Measurements from ENCODE around the gene COL25A1.
"Not testable (repeated sequence)": the region's sequence is repeated elsewhere in the genome, so short reads cannot be mapped to it uniquely, and the experiment has no call there.

Gene COL25A1

DNA sequence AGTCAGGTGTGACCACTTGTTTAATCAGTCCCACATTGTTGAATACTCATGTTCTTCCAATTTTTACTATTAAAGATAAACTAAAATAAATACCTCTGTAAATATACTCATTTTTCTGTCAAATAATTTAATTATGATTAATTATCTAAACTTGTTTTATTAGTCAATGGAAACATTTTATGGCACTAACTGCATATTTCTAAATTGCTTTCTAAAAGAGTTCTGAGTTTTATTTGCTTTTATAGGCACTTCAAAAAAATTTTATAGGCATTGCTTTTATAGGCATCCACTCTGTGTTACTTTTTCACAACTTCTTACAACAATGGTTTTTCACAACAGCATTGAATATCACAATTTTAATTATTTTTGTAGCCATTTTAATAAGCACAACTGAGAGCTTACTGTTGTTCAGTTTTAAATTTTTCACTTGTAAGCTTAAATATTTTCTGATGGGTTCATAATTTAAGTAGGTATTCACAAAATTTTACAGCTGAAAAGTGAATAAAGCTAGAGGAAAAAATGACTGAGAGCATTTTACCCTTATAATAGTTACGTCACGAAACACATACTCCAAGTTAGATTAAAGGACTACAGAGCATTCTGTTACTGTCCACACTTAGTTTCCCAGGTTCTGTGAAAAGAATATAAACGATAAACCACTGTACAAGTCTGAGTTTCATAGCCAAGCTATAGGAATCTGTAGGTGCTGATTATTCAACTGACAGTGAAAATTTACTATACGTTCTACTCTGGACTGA lies 398.8 kb downstream of the COL25A1 start:
- DNase-seq (ENCODE audit: low spot score) = no peak

GRCh38 chr4:108902769-108903168 lies 399.7 kb downstream of the COL25A1 start:
- no peak for DNase-seq (ENCODE audit: low spot score)

GRCh38 chr4:108901291-108901690 lies 401.2 kb downstream of the COL25A1 start:
- no peak for DNase-seq (ENCODE audit: low spot score)

DNA sequence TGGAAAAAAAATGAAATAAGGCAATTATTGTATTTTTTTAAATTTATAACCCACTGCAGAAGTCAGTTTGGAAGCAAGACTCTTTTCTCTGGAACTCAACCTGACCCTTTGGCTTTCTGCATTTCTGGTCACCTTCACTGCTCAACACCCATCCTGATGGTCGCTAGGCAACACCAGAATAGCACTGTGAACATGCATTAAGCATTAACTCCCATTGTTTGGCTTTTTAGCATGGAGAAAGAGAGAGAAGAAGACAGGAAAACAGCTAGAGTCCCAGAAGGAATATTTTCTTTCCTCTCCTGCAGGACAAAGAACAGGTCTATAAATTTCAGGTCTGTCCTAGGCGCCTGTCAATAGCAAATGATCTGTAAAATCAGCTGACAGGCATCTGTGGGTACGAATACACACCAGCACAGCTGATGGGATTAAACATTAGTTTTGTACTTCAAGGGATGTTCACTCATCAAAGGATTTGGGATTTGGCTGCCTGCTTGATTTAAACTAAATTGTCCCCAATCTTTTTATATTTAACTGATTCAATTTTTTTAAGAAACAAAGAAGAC lies 402.4 kb downstream of the COL25A1 start:
- no peak for DNase-seq (ENCODE audit: low spot score)

GRCh38 chr4:108893468-108893867 lies 409.0 kb downstream of the COL25A1 start:
- no peak for DNase-seq (ENCODE audit: low spot score)

GRCh38 chr4:108891896-108892590 lies 410.4 kb downstream of the COL25A1 start:
- DNase-seq (ENCODE audit: low spot score) = no peak

DNA sequence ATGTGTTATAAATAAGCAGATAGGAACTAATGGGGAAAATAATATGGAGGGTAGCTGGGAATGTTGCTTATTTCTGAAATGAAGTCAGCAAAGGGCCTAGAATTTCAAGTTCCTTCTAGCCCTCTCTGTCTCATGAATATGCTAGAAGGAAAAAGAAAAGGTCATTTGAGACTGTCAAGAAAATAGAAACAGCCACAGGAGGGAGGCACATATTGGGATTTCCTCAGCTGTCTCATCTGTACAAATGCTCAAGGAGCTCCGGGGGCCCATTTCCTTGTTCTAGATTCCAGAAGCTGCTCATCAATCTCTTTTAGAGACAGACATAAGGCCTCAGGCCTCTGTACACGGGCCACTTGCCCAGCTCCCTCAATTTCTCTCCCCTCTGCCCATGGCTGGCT lies 412.0 kb downstream of the COL25A1 start:
- no peak for DNase-seq (ENCODE audit: low spot score)

GRCh38 chr4:108889696-108890483 lies 412.6 kb downstream of the COL25A1 start:
- no peak for DNase-seq (ENCODE audit: low spot score)

DNA sequence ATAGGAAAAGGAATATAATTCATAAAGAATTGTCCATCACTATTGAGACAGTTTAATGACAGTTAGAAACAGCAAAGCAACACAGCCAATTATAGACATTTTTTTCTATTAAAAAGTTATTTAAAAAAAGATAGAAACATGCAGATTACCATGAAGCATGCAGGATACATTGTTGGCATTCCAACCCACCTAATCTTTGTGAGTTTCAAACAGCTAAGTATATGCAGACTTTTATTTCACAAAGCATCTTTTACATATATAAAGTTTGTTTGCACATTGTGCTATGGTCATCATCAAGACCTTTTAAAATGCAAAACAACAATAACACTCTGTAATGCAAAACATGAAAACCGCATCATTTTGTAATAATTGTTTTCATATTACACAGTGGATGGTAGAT lies 413.7 kb downstream of the COL25A1 start:
- DNase-seq (ENCODE audit: low spot score) = no peak

DNA sequence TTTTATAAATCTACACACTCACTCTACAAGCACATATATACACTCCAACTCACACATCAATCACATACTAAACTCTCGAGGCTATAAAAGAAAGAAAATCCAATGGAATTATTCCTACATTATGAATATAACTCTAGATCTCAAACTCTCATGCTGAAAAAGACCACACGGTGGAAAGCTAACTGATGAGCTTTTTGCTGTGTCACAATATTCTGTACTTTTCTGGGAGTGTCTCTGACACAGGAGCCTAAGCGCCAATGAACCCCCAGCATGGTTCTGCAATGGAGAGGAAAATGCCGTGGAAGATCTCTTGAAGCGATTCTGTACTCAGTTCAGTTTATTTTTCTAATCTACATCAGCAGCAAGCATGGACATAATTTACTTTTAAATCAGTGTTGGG lies 415.4 kb downstream of the COL25A1 start:
- no peak for DNase-seq (ENCODE audit: low spot score)

DNA sequence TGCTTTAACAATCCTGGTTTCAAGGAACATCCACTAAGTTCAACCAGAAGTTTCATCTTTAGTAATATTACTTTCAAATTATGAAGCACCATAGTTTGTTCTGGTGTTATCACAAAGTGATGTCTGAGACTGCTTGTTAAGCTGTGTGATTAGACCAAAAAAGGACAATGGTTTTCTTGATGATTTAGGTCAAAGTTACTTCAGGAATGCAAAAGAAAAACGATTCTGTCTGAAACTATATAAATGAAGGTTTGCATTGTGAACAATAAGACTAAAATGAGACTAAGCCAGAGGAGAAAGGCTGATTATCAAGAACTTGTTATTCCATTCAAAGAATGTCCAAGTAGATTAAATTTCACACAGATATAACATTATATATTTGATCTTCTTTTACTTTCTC lies 417.2 kb downstream of the COL25A1 start:
- no peak for DNase-seq (ENCODE audit: low spot score)

DNA sequence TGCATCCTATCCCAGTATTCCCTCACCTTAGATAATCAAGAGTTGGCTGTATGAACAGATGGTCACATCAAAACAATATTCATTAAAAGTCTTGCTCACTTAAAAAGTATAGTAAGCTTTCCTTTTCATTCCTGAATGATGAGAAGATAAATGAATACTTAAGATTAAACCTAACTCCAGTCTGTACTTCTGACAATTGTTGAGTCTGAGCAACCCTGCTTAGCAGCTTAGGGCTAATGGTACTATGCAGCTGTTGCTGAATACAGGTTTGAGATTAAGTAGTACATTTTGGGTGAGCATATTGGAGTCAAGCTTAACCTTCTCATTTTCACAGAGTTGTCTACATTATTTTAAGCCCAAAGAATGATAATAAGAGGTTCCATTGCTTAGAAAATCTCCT lies 417.9 kb downstream of the COL25A1 start:
- no peak for DNase-seq (ENCODE audit: low spot score)

DNA sequence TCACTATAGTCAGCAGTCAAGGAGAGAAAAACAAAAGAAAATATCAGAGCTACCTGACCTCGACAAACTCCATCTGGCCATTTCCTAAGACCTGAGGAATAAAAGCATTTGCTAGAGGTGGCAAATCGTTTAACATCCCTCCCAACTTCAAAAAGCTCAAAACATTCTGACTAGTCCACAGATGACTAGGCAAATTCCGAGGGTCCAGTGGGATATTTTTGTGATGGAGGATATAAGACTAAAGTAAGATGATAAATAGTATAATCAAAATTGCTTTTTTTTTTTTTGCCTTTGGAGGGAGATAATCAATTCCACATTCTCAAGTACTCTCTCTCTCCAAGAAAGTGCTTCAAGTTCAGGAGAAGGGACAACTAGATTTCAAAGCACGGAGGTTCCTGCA lies 420.5 kb downstream of the COL25A1 start:
- DNase-seq (ENCODE audit: low spot score) = no peak

DNA sequence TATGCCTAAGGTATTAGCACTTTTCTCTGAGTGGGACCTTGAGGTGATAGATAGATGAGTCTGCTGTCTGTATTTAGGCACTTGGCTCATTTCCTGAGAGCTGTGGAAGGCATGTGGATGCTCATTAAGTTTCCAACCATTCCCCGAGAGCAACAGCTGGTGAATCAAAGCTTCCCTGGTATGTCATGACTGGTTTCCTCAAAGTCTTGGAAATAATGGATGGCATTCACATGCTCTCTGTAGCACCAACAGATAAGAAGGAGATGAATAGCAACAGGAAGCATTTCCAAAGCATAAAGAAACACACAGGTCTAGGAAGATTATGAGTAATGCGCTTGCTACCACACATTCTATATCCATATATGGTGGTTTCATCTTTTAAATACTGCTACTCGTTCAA lies 421.3 kb downstream of the COL25A1 start:
- no peak for DNase-seq (ENCODE audit: low spot score)

DNA sequence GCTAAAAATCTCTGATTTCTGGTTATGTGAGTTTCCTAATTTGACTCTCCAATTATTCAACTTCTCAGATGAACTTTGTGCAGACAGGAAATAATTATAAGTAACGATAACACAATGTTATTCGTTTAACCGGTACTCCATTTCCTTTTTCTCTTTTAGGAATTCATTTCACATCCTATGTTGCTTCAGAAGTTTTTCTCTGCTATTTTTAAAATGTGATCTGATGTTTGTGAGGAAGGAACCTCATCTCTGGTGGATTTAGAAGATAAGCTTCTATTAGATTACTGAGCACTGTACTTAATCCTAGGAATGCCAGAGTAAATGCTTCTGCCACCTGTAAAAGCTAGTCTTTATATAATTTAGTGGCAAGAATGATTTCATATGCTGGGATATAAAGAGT lies 423.7 kb downstream of the COL25A1 start:
- DNase-seq (ENCODE audit: low spot score) = no peak

- DNase-seq (ENCODE audit: low spot score) = no peak
Observed at GRCh38 chr4:108877821-108878220, 424.6 kb downstream of the COL25A1 start.

GRCh38 chr4:108874806-108875205 lies 427.7 kb downstream of the COL25A1 start:
- DNase-seq (ENCODE audit: low spot score) = no peak

GRCh38 chr4:108869970-108870369 lies 432.5 kb downstream of the COL25A1 start:
- DNase-seq (ENCODE audit: low spot score) = not testable (repeated sequence)

DNA sequence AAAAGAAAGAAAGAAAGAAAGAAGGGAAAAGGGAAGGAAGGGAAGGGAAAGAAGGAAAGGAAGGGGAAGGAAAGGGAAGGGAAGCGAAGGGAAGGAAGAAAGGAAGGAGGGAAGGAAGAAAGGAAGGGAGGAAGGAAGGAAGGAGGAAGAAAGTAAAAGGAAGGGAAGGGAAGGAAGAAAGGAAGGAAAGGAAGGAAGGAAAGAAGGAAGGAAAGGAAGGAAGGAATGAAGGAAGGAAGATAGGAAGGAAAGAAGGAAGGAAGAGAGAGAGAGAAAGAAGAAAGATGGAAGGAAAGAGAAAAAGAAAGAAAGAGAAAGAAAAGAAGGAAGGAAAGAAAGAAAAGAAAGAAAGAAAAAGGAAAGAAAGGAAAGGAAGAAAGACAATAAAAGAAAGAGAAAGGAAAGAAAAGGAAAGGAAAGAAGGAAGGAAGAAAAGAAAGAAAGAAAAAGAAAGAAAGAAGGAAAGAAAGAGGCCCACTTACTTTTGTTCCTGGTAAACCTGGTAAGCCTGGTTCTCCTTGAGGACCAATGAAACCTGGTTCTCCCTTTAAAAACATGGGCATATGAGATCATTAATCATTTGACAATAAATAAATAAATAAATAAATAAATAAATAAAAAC lies 433.7 kb downstream of the COL25A1 start:
- no peak for DNase-seq (ENCODE audit: low spot score)

GRCh38 chr4:108867476-108867875 lies 435.0 kb downstream of the COL25A1 start:
- DNase-seq (ENCODE audit: low spot score) = no peak

GRCh38 chr4:108861334-108861733 lies 441.1 kb downstream of the COL25A1 start:
- DNase-seq (ENCODE audit: low spot score) = no peak

- no peak for DNase-seq (ENCODE audit: low spot score)
Observed at GRCh38 chr4:108854786-108855185, 447.7 kb downstream of the COL25A1 start.

Data from cerebellar cortex (tissue), 1 donor.